Stimulated activated CD4-positive, alpha-beta T cell treated with anti-CD3 and anti-CD28 coated beads, Interleukin-4, amount 100 ng/mL, for 24 hours (primary cell): ENCODE results near the gene CDH26.

ENCODE experiments used
- DNase-seq: peaks from one replicate; pipeline ENCODE4 v3.0.0-alpha.2; 2020

Gene CDH26

GRCh38 chr20:60050193-60050947 lies 92.1 kb downstream of the CDH26 start:
- no peak for DNase-seq

GRCh38 chr20:60051911-60052310 lies 93.7 kb downstream of the CDH26 start:
- no peak for DNase-seq

GRCh38 chr20:60052322-60052721 lies 94.1 kb downstream of the CDH26 start:
- no peak for DNase-seq

GRCh38 chr20:60053125-60053817 lies 95.0 kb downstream of the CDH26 start:
- DNase-seq, result no peak

- DNase-seq, result no peak
Measured at GRCh38 chr20:60053818-60054190, 95.6 kb downstream of the CDH26 start.

GRCh38 chr20:60054716-60055634 lies 96.8 kb downstream of the CDH26 start:
- no peak for DNase-seq

GRCh38 chr20:60055740-60056139 lies 97.5 kb downstream of the CDH26 start:
- DNase-seq, result peak; percentile 33

- DNase-seq, result no peak
Measured at GRCh38 chr20:60056407-60057122, 98.3 kb downstream of the CDH26 start.

GRCh38 chr20:60057123-60057865 lies 99.1 kb downstream of the CDH26 start:
- peak; percentile 65 for DNase-seq

GRCh38 chr20:60057866-60058807 lies 99.9 kb downstream of the CDH26 start:
- DNase-seq, result peak; percentile 8

GRCh38 chr20:60058879-60059278 lies 100.7 kb downstream of the CDH26 start:
- DNase-seq, result no peak

GRCh38 chr20:60060006-60060557 lies 101.9 kb downstream of the CDH26 start:
- DNase-seq, result no peak

- DNase-seq, result no peak
Measured at GRCh38 chr20:60060593-60060992, 102.4 kb downstream of the CDH26 start.

GRCh38 chr20:60062431-60063047 lies 104.3 kb downstream of the CDH26 start:
- no peak for DNase-seq

GRCh38 chr20:60063048-60063451 lies 104.8 kb downstream of the CDH26 start:
- DNase-seq, result no peak

- DNase-seq, result no peak
Measured at GRCh38 chr20:60063739-60064380, 105.6 kb downstream of the CDH26 start.
